Measurements from ENCODE around the gene PRDM1.

DNA sequence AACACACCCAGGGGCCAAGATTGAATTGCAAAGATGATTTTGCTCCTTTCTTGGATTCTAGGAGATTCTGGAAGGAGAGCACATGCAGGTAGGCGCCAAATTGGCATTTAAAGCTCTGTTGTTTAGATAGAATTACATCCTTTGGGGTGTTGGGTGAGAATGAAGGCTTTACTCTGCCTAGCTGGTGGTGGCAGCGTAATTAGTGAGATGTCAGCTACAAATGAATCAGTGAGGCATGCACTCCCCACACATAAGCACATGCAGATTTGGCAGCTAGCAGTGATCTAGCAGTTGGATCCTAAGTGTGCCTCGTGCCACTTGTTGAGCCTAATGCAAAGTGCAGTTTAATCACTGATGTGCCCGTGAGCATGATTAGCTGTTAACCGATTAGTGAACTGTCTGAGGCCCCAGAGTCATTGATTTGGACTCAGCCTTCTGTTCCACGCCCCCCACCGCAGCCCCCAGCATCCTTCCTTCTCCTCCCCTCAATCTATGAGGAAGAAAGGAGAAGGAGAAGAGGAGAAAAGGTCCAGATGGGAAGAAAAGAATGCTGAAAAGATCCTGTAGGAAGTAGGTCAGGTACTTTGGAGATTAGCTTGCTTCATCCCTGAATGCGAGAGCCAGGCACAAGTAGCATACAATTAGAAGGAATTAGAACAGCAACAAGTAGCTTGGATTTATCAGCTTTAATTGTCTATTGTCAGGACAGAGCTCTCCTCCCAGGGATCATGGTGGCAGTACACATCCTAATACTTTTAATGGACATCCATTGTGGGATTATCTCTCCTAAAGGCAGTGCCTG, 6.0 kb upstream of the PRDM1 start:
- TF ChIP-seq, protein P1, sequence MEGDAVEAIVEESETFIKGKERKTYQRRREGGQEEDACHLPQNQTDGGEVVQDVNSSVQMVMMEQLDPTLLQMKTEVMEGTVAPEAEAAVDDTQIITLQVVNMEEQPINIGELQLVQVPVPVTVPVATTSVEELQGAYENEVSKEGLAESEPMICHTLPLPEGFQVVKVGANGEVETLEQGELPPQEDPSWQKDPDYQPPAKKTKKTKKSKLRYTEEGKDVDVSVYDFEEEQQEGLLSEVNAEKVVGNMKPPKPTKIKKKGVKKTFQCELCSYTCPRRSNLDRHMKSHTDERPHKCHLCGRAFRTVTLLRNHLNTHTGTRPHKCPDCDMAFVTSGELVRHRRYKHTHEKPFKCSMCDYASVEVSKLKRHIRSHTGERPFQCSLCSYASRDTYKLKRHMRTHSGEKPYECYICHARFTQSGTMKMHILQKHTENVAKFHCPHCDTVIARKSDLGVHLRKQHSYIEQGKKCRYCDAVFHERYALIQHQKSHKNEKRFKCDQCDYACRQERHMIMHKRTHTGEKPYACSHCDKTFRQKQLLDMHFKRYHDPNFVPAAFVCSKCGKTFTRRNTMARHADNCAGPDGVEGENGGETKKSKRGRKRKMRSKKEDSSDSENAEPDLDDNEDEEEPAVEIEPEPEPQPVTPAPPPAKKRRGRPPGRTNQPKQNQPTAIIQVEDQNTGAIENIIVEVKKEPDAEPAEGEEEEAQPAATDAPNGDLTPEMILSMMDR (tag by site-specific recombination; IDR thresholded peaks at IDR 0.05): no peak
- TF ChIP-seq ZNF133 (tag by site-specific recombination; IDR thresholded peaks at IDR 0.05): no peak
- no peak for TF ChIP-seq ZNF140 (tag by site-specific recombination; IDR thresholded peaks at IDR 0.05)
- TF ChIP-seq ZSCAN18 (tag by site-specific recombination; IDR thresholded peaks at IDR 0.05): no peak
- TF ChIP-seq, protein P2, sequence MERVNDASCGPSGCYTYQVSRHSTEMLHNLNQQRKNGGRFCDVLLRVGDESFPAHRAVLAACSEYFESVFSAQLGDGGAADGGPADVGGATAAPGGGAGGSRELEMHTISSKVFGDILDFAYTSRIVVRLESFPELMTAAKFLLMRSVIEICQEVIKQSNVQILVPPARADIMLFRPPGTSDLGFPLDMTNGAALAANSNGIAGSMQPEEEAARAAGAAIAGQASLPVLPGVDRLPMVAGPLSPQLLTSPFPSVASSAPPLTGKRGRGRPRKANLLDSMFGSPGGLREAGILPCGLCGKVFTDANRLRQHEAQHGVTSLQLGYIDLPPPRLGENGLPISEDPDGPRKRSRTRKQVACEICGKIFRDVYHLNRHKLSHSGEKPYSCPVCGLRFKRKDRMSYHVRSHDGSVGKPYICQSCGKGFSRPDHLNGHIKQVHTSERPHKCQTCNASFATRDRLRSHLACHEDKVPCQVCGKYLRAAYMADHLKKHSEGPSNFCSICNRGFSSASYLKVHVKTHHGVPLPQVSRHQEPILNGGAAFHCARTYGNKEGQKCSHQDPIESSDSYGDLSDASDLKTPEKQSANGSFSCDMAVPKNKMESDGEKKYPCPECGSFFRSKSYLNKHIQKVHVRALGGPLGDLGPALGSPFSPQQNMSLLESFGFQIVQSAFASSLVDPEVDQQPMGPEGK (tag by site-specific recombination; IDR thresholded peaks at IDR 0.05): no peak
- no peak for TF ChIP-seq ZNF350 (tag by site-specific recombination; IDR thresholded peaks at IDR 0.05)
- TF ChIP-seq GLI2 (tag by site-specific recombination; IDR thresholded peaks at IDR 0.05; ENCODE audit: borderline replicate concordance, low read depth): no peak
- no peak for TF ChIP-seq ZNF202 (tag by site-specific recombination; IDR thresholded peaks at IDR 0.05; ENCODE audit: borderline replicate concordance)
